NB4 (cell line): Measurements from ENCODE around the gene AIG1.
A peak's percentile ranks its signal among the peaks of the same experiment; 100 is the strongest.

ENCODE experiments used
- DNase-seq: peaks from one replicate; pipeline ENCODE4 v3.0.0; 2010; ENCODE audit warnings: low read depth
- H3K4me3 ChIP-seq: one replicate; pipeline ENCODE4 v1.5.1; 2011; ENCODE audit warnings: mild to moderate bottlenecking, low read depth, low read length, moderate library complexity
- CTCF ChIP-seq: IDR thresholded peaks from one replicate; pipeline ENCODE4 v1.5.1; 2012; ENCODE audit warnings: low read depth, low read length
- MAX ChIP-seq: IDR thresholded peaks from 2 replicates; pipeline ENCODE4 v1.6.1; 2011; ENCODE audit warnings: low read depth, low read length
- MYC ChIP-seq: IDR thresholded peaks from 2 replicates; pipeline ENCODE4 v1.6.1; 2011; ENCODE audit warnings: low read depth, low read length
- POLR2A ChIP-seq: IDR thresholded peaks from 2 replicates; pipeline ENCODE4 v1.6.1; 2011; ENCODE audit warnings: mild to moderate bottlenecking; ENCODE audit not compliant: insufficient read length; ENCODE audit errors: extremely low read depth

Gene AIG1

GRCh38 chr6:143092768-143093167 lies 32.1 kb downstream of the AIG1 start:
- H3K4me3 ChIP-seq = no peak overlapping the region
- TF ChIP-seq MYC (no peak), MAX (no peak), POLR2A (no peak), CTCF (no peak)
- DNase-seq = no peak

GRCh38 chr6:143093290-143093689 lies 32.6 kb downstream of the AIG1 start:
- DNase-seq = no peak
- no peak overlapping the region for H3K4me3 ChIP-seq
- TF ChIP-seq MYC (no peak), CTCF (no peak), MAX (no peak), POLR2A (no peak)

- DNase-seq = no peak
- no peak for TF ChIP-seq CTCF
- TF ChIP-seq MYC = no peak
- no peak overlapping the region for H3K4me3 ChIP-seq
These were observed 35.7 kb downstream of the AIG1 start for GRCh38 chr6:143096403-143096802.

- TF ChIP-seq CTCF = no peak
- no peak for TF ChIP-seq MAX
- TF ChIP-seq MYC = no peak
- TF ChIP-seq POLR2A = no peak
These were observed 36.6 kb downstream of the AIG1 start for GRCh38 chr6:143097224-143097795.

GRCh38 chr6:143098054-143098671 lies 37.5 kb downstream of the AIG1 start:
- no peak overlapping the region for H3K4me3 ChIP-seq
- TF ChIP-seq POLR2A (no peak), MYC (no peak), CTCF (no peak), MAX (no peak)
- DNase-seq = peak; percentile 44

More at GRCh38 chr6:143097224-143097795, 36.6 kb downstream of the AIG1 start:
- H3K4me3 ChIP-seq = no peak overlapping the region
- DNase-seq = no peak
